Measurements from ENCODE around the gene GPC6.

GRCh38 chr13:94177041-94177440 lies 950.4 kb downstream of the GPC6 start:
- TF ChIP-seq CTCF (IDR thresholded peaks at IDR 0.05) (no peak), POLR2A (IDR thresholded peaks at IDR 0.05) (no peak)
